Measurements from ENCODE around the gene MIA3. TPM values are rescaled to one million over a fixed set of nuclear protein-coding genes. Genes with fewer than 3 reads are reported as not detected.
A peak's percentile ranks its signal among the peaks of the same experiment; 100 is the strongest.

MIA3 gene
- total RNA-seq, 1 donor from 2014 or later, result 26.5 TPM

GRCh38 chr1:222670110-222670509 is 52.2 kb downstream of the MIA3 start:
- no peak for ATAC-seq

GRCh38 chr1:222680080-222680479 is 62.2 kb downstream of the MIA3 start:
- no peak for ATAC-seq

DNA sequence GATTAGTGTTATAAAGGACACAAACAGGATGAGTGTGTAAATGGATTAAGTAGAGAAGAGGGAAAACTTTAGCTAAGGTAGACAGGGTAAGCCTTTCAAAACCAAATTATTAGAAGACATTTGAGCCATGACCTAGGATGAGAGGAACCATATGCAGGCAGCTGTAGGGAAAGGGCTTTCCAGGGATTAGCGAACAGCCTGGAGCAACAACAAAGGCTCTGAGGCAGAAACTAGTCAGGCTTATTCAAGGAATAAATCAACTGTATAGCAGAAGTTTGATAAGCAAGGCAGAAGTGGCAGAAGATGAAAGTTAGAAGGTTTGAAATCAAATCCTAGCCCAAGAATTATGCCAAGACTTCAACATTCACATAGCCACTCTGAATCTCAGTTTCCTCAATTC is 73.1 kb downstream of the MIA3 start:
- ATAC-seq, result no peak

DNA sequence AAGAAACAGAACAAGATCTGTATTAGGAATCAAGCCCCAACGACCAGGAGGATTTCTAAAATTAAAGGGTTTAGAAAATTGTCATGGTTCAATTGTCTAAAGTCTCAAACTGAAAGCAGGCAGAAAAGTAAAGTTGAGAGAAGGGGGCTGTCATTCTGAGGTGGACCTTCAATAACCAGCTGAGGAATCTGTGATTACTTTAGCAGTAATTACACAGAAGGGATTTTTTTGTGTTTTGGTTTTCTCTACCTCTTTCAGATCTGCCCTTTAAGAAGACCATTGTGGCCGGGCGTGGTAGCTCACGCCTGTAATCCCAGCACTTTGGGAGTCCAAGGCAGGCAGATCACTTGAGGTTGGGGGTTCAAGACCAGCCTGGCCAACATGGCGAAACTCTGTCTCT is 77.0 kb downstream of the MIA3 start:
- no peak for ATAC-seq

GRCh38 chr1:222696741-222697140 is 78.8 kb downstream of the MIA3 start:
- no peak for ATAC-seq

DNA sequence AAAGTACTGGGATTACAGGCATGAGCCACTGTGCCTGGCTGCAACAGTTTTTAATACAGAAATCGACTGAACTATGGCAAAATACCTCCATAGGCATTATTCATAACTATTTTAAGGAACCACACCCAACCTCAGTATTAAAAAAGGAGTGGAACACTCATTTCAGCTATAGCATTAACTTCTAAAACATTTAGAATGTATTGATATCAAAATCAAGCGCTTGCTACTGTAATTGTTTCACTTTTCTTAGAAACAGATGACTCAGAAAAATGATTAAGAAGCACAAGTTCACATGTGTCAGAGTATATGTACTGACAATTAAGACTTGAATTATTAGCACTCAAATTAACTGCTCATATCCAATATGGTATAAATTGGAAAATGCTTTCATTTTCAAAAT is 79.3 kb downstream of the MIA3 start:
- no peak for ATAC-seq

- ATAC-seq, result no peak
These were observed 79.9 kb downstream of the MIA3 start for GRCh38 chr1:222697826-222698225.

- no peak for ATAC-seq
These were observed 84.3 kb downstream of the MIA3 start for GRCh38 chr1:222702210-222702609.

- ATAC-seq, result no peak
These were observed 86.4 kb downstream of the MIA3 start for GRCh38 chr1:222704260-222704659.

DNA sequence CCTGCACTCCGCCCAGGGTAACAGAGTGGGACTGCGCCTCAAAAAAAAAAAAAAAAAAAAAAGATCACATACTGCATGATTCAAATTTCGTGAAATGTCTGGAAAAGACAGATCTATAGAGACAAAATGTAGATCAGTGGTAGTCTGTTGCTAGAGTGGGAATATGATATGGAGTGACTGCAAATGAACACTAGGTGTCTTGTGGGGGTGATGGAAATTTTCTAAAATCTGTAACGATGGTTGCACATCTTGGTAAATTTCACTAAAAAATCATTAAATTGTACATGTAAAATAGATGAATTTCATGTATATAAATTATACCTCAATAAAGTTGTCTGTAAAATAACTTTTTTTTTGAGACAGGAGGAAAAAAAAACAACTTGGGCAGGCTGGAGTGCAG is 88.9 kb downstream of the MIA3 start:
- ATAC-seq, result no peak

GRCh38 chr1:222709700-222710153 is 91.8 kb downstream of the MIA3 start:
- no peak for ATAC-seq

GRCh38 chr1:222711319-222712252 is 93.7 kb downstream of the MIA3 start:
- ATAC-seq, result peak; percentile 90

- peak; percentile 95 for ATAC-seq
These were observed 94.6 kb downstream of the MIA3 start, which contains the start of the genes AIDA and BROX for GRCh38 chr1:222712253-222713090. Gene AIDA (minus strand): TSS chr1:222712491. CDS start chr1:222712317, 174 bp downstream. Gene BROX (plus strand): TSS chr1:222712564. CDS start chr1:222715700, 3,136 bp downstream.

GRCh38 chr1:222713091-222713961 is 95.4 kb downstream of the MIA3 start:
- ATAC-seq, result peak; percentile 83

- ATAC-seq, result no peak
These were observed 98.5 kb downstream of the MIA3 start for GRCh38 chr1:222716393-222716792.

Other genes with a start within 250 kb of the MIA3 start
- gene HHIPL2, start 70.0 kb upstream of the MIA3 start, total RNA-seq, result 0.08 TPM
- 4.8 TPM for gene TAF1A, start 28.2 kb upstream of the MIA3 start, total RNA-seq
- 29.2 TPM for gene AIDA, start 94.4 kb downstream of the MIA3 start, total RNA-seq
- gene BROX, start 94.5 kb downstream of the MIA3 start, total RNA-seq, result 41.4 TPM
- 0.64 TPM for gene FAM177B, start 119.1 kb downstream of the MIA3 start, total RNA-seq
- 1.4 TPM for gene DISP1, start 196.9 kb downstream of the MIA3 start, total RNA-seq

All from esophagus mucosa (tissue), 1 donor.